Caco-2 (cell line): Measurements from ENCODE around the gene FIBP. TPM values are rescaled to one million over a fixed set of nuclear protein-coding genes. Genes with fewer than 3 reads are reported as not detected.

Experiments used
- BruUV-seq: library from RNA; stranded (reverse); fragments of 400-500 nt; replicated peaks from 2 replicates; lab custom pipeline; 2021; lab: Mats Ljungman, UMichigan
- CTCF ChIA-PET: fragments of 300-600 bp; sonication (Branson Sonifier 250); formaldehyde crosslinking; loops from one replicate; lab custom pipeline; 2022; ENCODE audit warnings: antibody characterized with exemption; lab: Charles Lee
- POLR2A ChIA-PET: fragments of 300-600 bp; sonication (Branson Sonifier 250); formaldehyde crosslinking; loops from one replicate; lab custom pipeline; 2022; ENCODE audit warnings: antibody characterized with exemption; lab: Charles Lee
- DNase-seq, 2 experiments: peaks; one replicate each; pipeline versions ENCODE4 v3.0.0 to v3.0.0-alpha.2; 2020 to 2022
- H3K27me3 ChIP-seq: replicated peaks from 2 replicates; pipeline ENCODE4 v1.6.0; 2011; ENCODE audit warnings: low read length; ENCODE audit not compliant: control insufficient read depth, insufficient read depth
- H3K36me3 ChIP-seq: 2 replicates; pipeline ENCODE4 v1.5.1; 2011; ENCODE audit warnings: low read length; ENCODE audit not compliant: control insufficient read depth, insufficient read depth
- H3K4me1 ChIP-seq: fragments of 250-450 bp; sonication (Bioruptor Pico); 2 replicates; pipeline ENCODE4 v1.5.1; 2020; ENCODE audit warnings: mild to moderate bottlenecking
- H3K4me3 ChIP-seq: 2 replicates; pipeline ENCODE4 v1.5.1; 2011; ENCODE audit warnings: low read depth, mild to moderate bottlenecking, control low read depth, low read length
- H3K9me3 ChIP-seq: fragments of 250-450 bp; sonication (Bioruptor Pico); 2 replicates; pipeline ENCODE4 v1.5.1; 2020; ENCODE audit warnings: mild to moderate bottlenecking, moderate library complexity
- H3K27ac Mint-ChIP-seq: one replicate; pipeline ENCODE4 v1.8.0; 2022; ENCODE audit warnings: mixed read lengths; ENCODE audit not compliant: unreplicated experiment
- H3K27me3 Mint-ChIP-seq: one replicate; pipeline ENCODE4 v1.8.0; 2022; ENCODE audit warnings: mixed read lengths; ENCODE audit not compliant: insufficient read depth, unreplicated experiment
- H3K36me3 Mint-ChIP-seq: one replicate; pipeline ENCODE4 v1.8.0; 2022; ENCODE audit warnings: mild to moderate bottlenecking, mixed read lengths; ENCODE audit not compliant: insufficient read depth, unreplicated experiment
- H3K4me1 Mint-ChIP-seq: one replicate; pipeline ENCODE4 v1.8.0; 2022; ENCODE audit warnings: low read depth, mixed read lengths; ENCODE audit not compliant: unreplicated experiment
- H3K4me3 Mint-ChIP-seq: one replicate; pipeline ENCODE4 v1.8.0; 2022; ENCODE audit warnings: mild to moderate bottlenecking, moderate library complexity, mixed read lengths; ENCODE audit not compliant: unreplicated experiment
- H3K9me3 Mint-ChIP-seq: one replicate; pipeline ENCODE4 v1.8.0; 2022; ENCODE audit warnings: mixed read lengths; ENCODE audit not compliant: unreplicated experiment
- CTCF ChIP-seq, 2 experiments: fragments of 200-600 bp in 1 of 2; IDR thresholded peaks; 1 replicate in 1 of 2; 2 replicates in 1 of 2; pipeline versions ENCODE4 v1.5.1 to v1.8.0; 2011 to 2022; ENCODE audit warnings: antibody characterized with exemption in 1 of 2, control low read depth in 1 of 2, inconsistent platforms in 1 of 2, low read depth in 1 of 2, low read length in 1 of 2, mild to moderate bottlenecking in 1 of 2, moderate library complexity in 1 of 2; ENCODE audit not compliant: insufficient read depth in 1 of 2, severe bottlenecking in 1 of 2, unreplicated experiment in 1 of 2
- intact Hi-C: fragments of 100-400 bp; cut with micrococcal nuclease; formaldehyde crosslinking; loops from one replicate; pipeline ENCODE4 v1.10.0; 2022; ENCODE audit not compliant: unreplicated experiment
- total RNA-seq: library from RNA; stranded (reverse); gene quantifications from 2 replicates; pipeline ENCODE4 v1.2.3, GENCODE V29; 2022

Gene FIBP
- total RNA-seq, 1 experiment from 2014 or later, result 61.5 TPM

GRCh38 chr11:65856689-65857499 is 31.4 kb downstream of the FIBP start:
- ChIA-PET CTCF (interaction anchor here (7.7 kb wide), 1 partner anchor 31 kb away, joined by 241 read pairs; the partner anchor contains the start of genes CCDC85B and FIBP), POLR2A (interaction anchor here (0.6 kb wide), 2 partner anchors 13 to 31 kb away, joined by 3 to 5 read pairs; partner anchors contain the start of gene FIBP)
- Mint-ChIP-seq H3K4me1 (peaks cover 40% of the 10 kb centered on the region), H3K9me3 (no peaks in the 10 kb centered on the region), H3K36me3 (peaks cover 87% of the 10 kb centered on the region), H3K4me3 (peak overlapping the region; percentile 97), H3K27me3 (no peaks in the 10 kb centered on the region), H3K27ac (peak overlapping the region; percentile 71)
- H3K4me3 ChIP-seq, result peak overlapping the region; percentile 95
- no peaks in the 10 kb centered on the region for H3K27me3 ChIP-seq
- no peak for TF ChIP-seq CTCF (IDR thresholded peaks at IDR 0.05; ENCODE audit: insufficient read depth in 1 of 2, low read depth in 1 of 2, low read length in 1 of 2, severe bottlenecking in 1 of 2, unreplicated experiment in 1 of 2)
- no peaks in the 10 kb centered on the region for H3K9me3 ChIP-seq
- peaks cover 9% of the 10 kb centered on the region; the same call in 1 of the 2 replicates for H3K36me3 ChIP-seq
- peak; percentile 72 to 80 for DNase-seq
- intact Hi-C loops, result loop anchor here (5.0 kb wide), 1 partner anchor 205 kb away; no protein-coding TSS in a partner anchor
- BruUV-seq, result no TSS peak
- H3K4me1 ChIP-seq, result peaks cover 15% of the 10 kb centered on the region

- intact Hi-C loops, result loop anchor here (5.0 kb wide), 1 partner anchor 204 kb away; no protein-coding TSS in a partner anchor
- TF ChIP-seq CTCF (IDR thresholded peaks at IDR 0.05; ENCODE audit: insufficient read depth in 1 of 2, low read depth in 1 of 2, low read length in 1 of 2, severe bottlenecking in 1 of 2, unreplicated experiment in 1 of 2), result no peak
- Mint-ChIP-seq H3K4me1 (peaks cover 40% of the 10 kb centered on the region), H3K4me3 (peak overlapping the region; percentile 97), H3K27ac (peak overlapping the region; percentile 71), H3K27me3 (no peaks in the 10 kb centered on the region), H3K9me3 (no peaks in the 10 kb centered on the region), H3K36me3 (peaks cover 94% of the 10 kb centered on the region)
- Histone ChIP-seq H3K4me1 (peaks cover 7% of the 10 kb centered on the region; the same call in 1 of the 2 replicates), H3K36me3 (peaks cover 12% of the 10 kb centered on the region; the same call in 1 of the 2 replicates), H3K27me3 (no peaks in the 10 kb centered on the region), H3K9me3 (0 out of 2 replicates have a peak, but pooled peaks cover 3% of the 10 kb centered on the region), H3K4me3 (peak overlapping the region; percentile 95; the same call in 1 of the 2 replicates)
- ChIA-PET POLR2A (no interaction called here), CTCF (no interaction called here)
- BruUV-seq, result no TSS peak
- peak in 1 of 2 experiments; percentile 27 for DNase-seq
These were observed 32.3 kb downstream of the FIBP start for GRCh38 chr11:65855927-65856363.
